Smooth muscle cell (in vitro differentiated cells): Measurements from ENCODE around the gene POLR2C. TPM values are rescaled to one million over a fixed set of nuclear protein-coding genes. Genes with fewer than 3 reads are reported as not detected.

Experiments
- DNase-seq: peaks from one replicate; lab custom pipeline; 2025; ENCODE audit not compliant: unreplicated experiment; lab: John Stamatoyannopoulos, UW
- H2AFZ ChIP-seq: fragments of 200-600 bp; sonication (generic); 2 replicates; pipeline ENCODE4 v1.6.0; 2016; ENCODE audit warnings: antibody characterized with exemption, low read depth, mild to moderate bottlenecking
- H3F3A ChIP-seq: fragments of 200-600 bp; sonication (generic); 2 replicates; pipeline ENCODE4 v1.6.0; 2017; ENCODE audit warnings: antibody characterized with exemption, low read depth
- H3K27ac ChIP-seq: fragments of 200-600 bp; sonication (generic); 2 replicates; pipeline ENCODE4 v1.5.1; 2016; ENCODE audit warnings: low read depth, mild to moderate bottlenecking
- H3K27me3 ChIP-seq: fragments of 200-600 bp; sonication (generic); 2 replicates; pipeline ENCODE4 v1.6.1; 2016; ENCODE audit warnings: low read depth, mild to moderate bottlenecking
- H3K36me3 ChIP-seq: fragments of 200-600 bp; sonication (generic); 2 replicates; pipeline ENCODE4 v1.5.1; 2016; ENCODE audit warnings: low read depth
- H3K4me1 ChIP-seq: fragments of 200-600 bp; sonication (generic); 2 replicates; pipeline ENCODE4 v1.5.1; 2016; ENCODE audit warnings: low read depth
- H3K4me2 ChIP-seq: fragments of 200-600 bp; sonication (generic); 2 replicates; pipeline ENCODE4 v1.6.0; 2016; ENCODE audit warnings: mild to moderate bottlenecking
- H3K4me3 ChIP-seq: fragments of 200-600 bp; sonication (generic); 2 replicates; pipeline ENCODE4 v1.5.1; 2016; ENCODE audit warnings: mild to moderate bottlenecking
- H3K79me2 ChIP-seq: fragments of 200-600 bp; sonication (generic); 2 replicates; pipeline ENCODE4 v1.6.0; 2016; ENCODE audit warnings: low read depth, mild to moderate bottlenecking
- H3K9ac ChIP-seq: fragments of 200-600 bp; sonication (generic); 2 replicates; pipeline ENCODE4 v1.6.0; 2016; ENCODE audit warnings: low read depth
- H3K9me3 ChIP-seq: fragments of 200-600 bp; sonication (generic); replicated peaks from 2 replicates; pipeline ENCODE4 v1.5.1; 2016; ENCODE audit warnings: low read depth
- H4K20me1 ChIP-seq: fragments of 200-600 bp; sonication (generic); 2 replicates; pipeline ENCODE4 v1.6.0; 2016; ENCODE audit warnings: low read depth
- CTCF ChIP-seq: fragments of 200-600 bp; sonication (generic); IDR thresholded peaks from 2 replicates; pipeline ENCODE4 v1.5.1; 2017; ENCODE audit warnings: borderline replicate concordance, mild to moderate bottlenecking, antibody characterized with exemption; ENCODE audit not compliant: insufficient read depth, poor library complexity, severe bottlenecking
- WGBS: methylation state at CpG from one replicate; pipeline ENCODE4 v1.1.7; 2016; ENCODE audit warnings: low lambda C conversion rate; 5-methylcytosine and 5-hydroxymethylcytosine counted together
- polyA plus RNA-seq: library from polyadenylated mRNA; unstranded; fragments of >200 nt; fragmentation: Nextera tagmentation; extraction: Ambion mirVana; gene quantifications from 2 replicates; pipeline ENCODE4 v1.2.1, GENCODE V29; 2016
- total RNA-seq: library from RNA; depleted of rRNA; stranded (reverse); fragments of >200 nt; gene quantifications from 2 replicates; pipeline ENCODE4 v1.2.3, GENCODE V29; 2014

The POLR2C gene
- total and polyA plus RNA-seq, 2 experiments from 2014 or later = 67.3 to 90.0 TPM

- Histone ChIP-seq H2AFZ (no peak overlapping the region), H3K27me3 (no peaks in the 10 kb centered on the region), H3K9me3 (no peaks in the 10 kb centered on the region), H3K4me1 (peaks cover 5% of the 10 kb centered on the region), H4K20me1 (no peaks in the 10 kb centered on the region), H3F3A (no peaks in the 10 kb centered on the region), H3K9ac (no peak overlapping the region), H3K27ac (no peak overlapping the region), H3K79me2 (no peaks in the 10 kb centered on the region), H3K4me2 (no peak overlapping the region), H3K4me3 (no peak overlapping the region), H3K36me3 (no peaks in the 10 kb centered on the region)
- no peak for TF ChIP-seq CTCF
- WGBS = 95% methylated on average over 12 of the region's 16 CpGs
- DNase-seq = no peak
Observed at GRCh38 chr16:57416084-57416483, 46.4 kb upstream of the POLR2C start.

GRCh38 chr16:57419506-57419905 lies 43.0 kb upstream of the POLR2C start:
- no peak overlapping the region for H3K9ac ChIP-seq
- no peak for DNase-seq
- H2AFZ ChIP-seq = peak overlapping the region; percentile 85
- no peaks in the 10 kb centered on the region for H3F3A ChIP-seq
- H3K4me3 ChIP-seq = no peak overlapping the region
- WGBS = 89% methylated on average over 6 of the region's 6 CpGs
- no peaks in the 10 kb centered on the region for H4K20me1 ChIP-seq
- H3K4me1 ChIP-seq = peaks cover 5% of the 10 kb centered on the region
- no peaks in the 10 kb centered on the region for H3K9me3 ChIP-seq
- no peak for TF ChIP-seq CTCF
- no peaks in the 10 kb centered on the region for H3K79me2 ChIP-seq
- no peak overlapping the region for H3K27ac ChIP-seq
- H3K36me3 ChIP-seq = no peaks in the 10 kb centered on the region
- H3K4me2 ChIP-seq = no peak overlapping the region
- H3K27me3 ChIP-seq = no peaks in the 10 kb centered on the region

GRCh38 chr16:57422026-57422944 lies 40.2 kb upstream of the POLR2C start:
- H3K4me3 ChIP-seq = no peak overlapping the region
- 52% methylated on average over 10 of the region's 10 CpGs for WGBS
- peak; percentile 55 for TF ChIP-seq CTCF
- H3K4me2 ChIP-seq = no peak overlapping the region
- no peaks in the 10 kb centered on the region for H4K20me1 ChIP-seq
- H3K4me1 ChIP-seq = peaks cover 5% of the 10 kb centered on the region
- H3K9ac ChIP-seq = no peak overlapping the region
- H3F3A ChIP-seq = no peaks in the 10 kb centered on the region
- H3K27ac ChIP-seq = no peak overlapping the region
- no peaks in the 10 kb centered on the region for H3K27me3 ChIP-seq
- H3K9me3 ChIP-seq = no peaks in the 10 kb centered on the region
- peak overlapping the region; percentile 18 for H2AFZ ChIP-seq
- no peaks in the 10 kb centered on the region for H3K36me3 ChIP-seq
- DNase-seq = no peak
- no peaks in the 10 kb centered on the region for H3K79me2 ChIP-seq
